GM23338 (cell line): ENCODE data around the gene SYNJ2BP. TPM values are rescaled to one million over a fixed set of nuclear protein-coding genes. Genes with fewer than 3 reads are reported as not detected.

Experiments
- ATAC-seq: fragments of 200-7000 bp; cut with Tn5 transposase; 3 replicates; pipeline ENCODE4 v1.9.1; 2020
- DNase-seq: peaks from one replicate; pipeline ENCODE4 v3.0.0-alpha.2; 2015; ENCODE audit warnings: low spot score
- H2AFZ ChIP-seq: fragments of 200-600 bp; sonication (generic); 2 replicates; pipeline ENCODE4 v1.8.0; 2016; ENCODE audit warnings: antibody characterized with exemption, mild to moderate bottlenecking, moderate library complexity
- H3F3A ChIP-seq: fragments of 200-600 bp; sonication (generic); replicated peaks from 2 replicates; pipeline ENCODE4 v1.8.0; 2017; ENCODE audit warnings: antibody characterized with exemption, mixed run types, low read depth
- H3K27ac ChIP-seq: fragments of 200-600 bp; sonication (generic); 2 replicates; pipeline ENCODE4 v1.6.1; 2016; ENCODE audit warnings: low read depth
- H3K27me3 ChIP-seq: fragments of 200-600 bp; sonication (generic); 2 replicates; pipeline ENCODE4 v1.8.0; 2016; ENCODE audit warnings: mild to moderate bottlenecking, mixed run types, moderate library complexity; ENCODE audit not compliant: insufficient read depth
- H3K36me3 ChIP-seq: fragments of 200-600 bp; sonication (generic); 2 replicates; pipeline ENCODE4 v1.8.0; 2016; ENCODE audit warnings: mild to moderate bottlenecking; ENCODE audit not compliant: insufficient read depth
- H3K4me1 ChIP-seq: fragments of 200-600 bp; sonication (generic); 2 replicates; pipeline ENCODE4 v1.8.0; 2016; ENCODE audit warnings: mild to moderate bottlenecking, moderate library complexity; ENCODE audit not compliant: insufficient read depth
- H3K4me2 ChIP-seq: fragments of 200-600 bp; sonication (generic); 2 replicates; pipeline ENCODE4 v1.7.1; 2017; ENCODE audit warnings: mixed run types
- H3K4me3 ChIP-seq: fragments of 200-600 bp; sonication (generic); 2 replicates; pipeline ENCODE4 v1.6.1; 2016; ENCODE audit warnings: mixed run types
- H3K79me2 ChIP-seq: fragments of 200-600 bp; sonication (generic); replicated peaks from 2 replicates; pipeline ENCODE4 v1.8.0; 2017; ENCODE audit warnings: mild to moderate bottlenecking; ENCODE audit not compliant: insufficient read depth
- H3K9me2 ChIP-seq: fragments of 200-600 bp; sonication (generic); 2 replicates; pipeline ENCODE4 v1.8.0; 2017; ENCODE audit not compliant: insufficient read depth
- H4K20me1 ChIP-seq: fragments of 200-600 bp; sonication (generic); replicated peaks from 2 replicates; pipeline ENCODE4 v1.8.0; 2017; ENCODE audit warnings: mild to moderate bottlenecking; ENCODE audit not compliant: insufficient read depth
- H3K27ac Mint-ChIP-seq: 2 replicates; pipeline ENCODE4 v1.8.0; 2020; ENCODE audit warnings: inconsistent platforms, mild to moderate bottlenecking, moderate library complexity, mixed read lengths
- H3K27me3 Mint-ChIP-seq: 3 replicates; pipeline ENCODE4 v1.8.0; 2022; ENCODE audit warnings: low read depth, mild to moderate bottlenecking, moderate library complexity, mixed read lengths, inconsistent platforms; ENCODE audit not compliant: insufficient read depth, poor library complexity
- H3K36me3 Mint-ChIP-seq: 3 replicates; pipeline ENCODE4 v1.8.0; 2021; ENCODE audit warnings: low read depth, mild to moderate bottlenecking, inconsistent platforms, moderate library complexity, mixed read lengths
- H3K4me1 Mint-ChIP-seq: 3 replicates; pipeline ENCODE4 v1.8.0; 2020; ENCODE audit warnings: mild to moderate bottlenecking, inconsistent platforms, mixed read lengths
- H3K4me3 Mint-ChIP-seq: 3 replicates; pipeline ENCODE4 v1.8.0; 2021; ENCODE audit warnings: moderate library complexity, mild to moderate bottlenecking, inconsistent platforms, mixed read lengths
- H3K9me3 Mint-ChIP-seq: 3 replicates; pipeline ENCODE4 v1.8.0; 2020; ENCODE audit warnings: moderate library complexity, mild to moderate bottlenecking, inconsistent platforms, mixed read lengths
- CREB1 ChIP-seq: fragments of 250-450 bp; sonication (Bioruptor Pico); IDR thresholded peaks from 2 replicates; pipeline ENCODE4 v1.5.0; 2020; ENCODE audit warnings: low read depth, mild to moderate bottlenecking, moderate library complexity
- CTCF ChIP-seq, 2 experiments: fragments of 200-600 bp in 1 of 2; sonication (generic) in 1 of 2; conservative IDR thresholded peaks; 2 replicates each; pipeline versions ENCODE4 v1.5.1 to v1.6.1; 2016 to 2017; ENCODE audit warnings: antibody characterized with exemption in 2 of 2, low read depth in 2 of 2, mild to moderate bottlenecking in 2 of 2, moderate library complexity in 1 of 2
- EZH2 ChIP-seq: fragments of 200-600 bp; sonication (generic); IDR thresholded peaks from one replicate; pipeline ENCODE4 v1.8.0; 2017; ENCODE audit warnings: antibody characterized with exemption, mild to moderate bottlenecking, low read depth; ENCODE audit not compliant: unreplicated experiment
- EZH2phosphoT487 ChIP-seq: fragments of 200-600 bp; sonication (generic); IDR thresholded peaks from one replicate; pipeline ENCODE4 v1.8.1; 2018; ENCODE audit warnings: antibody characterized with exemption; ENCODE audit not compliant: unreplicated experiment
- JUNB ChIP-seq: IDR thresholded peaks from one replicate; pipeline ENCODE4 v1.6.1; 2016; ENCODE audit warnings: antibody characterized with exemption; ENCODE audit not compliant: unreplicated experiment
- NANOG ChIP-seq: IDR thresholded peaks from 2 replicates; pipeline ENCODE4 v1.6.1; 2016; ENCODE audit warnings: antibody characterized with exemption, borderline replicate concordance
- POLR2AphosphoS5 ChIP-seq: IDR thresholded peaks from 2 replicates; pipeline ENCODE4 v1.6.1; 2016; ENCODE audit warnings: antibody characterized with exemption, low read depth
- STAT1 ChIP-seq: IDR thresholded peaks from one replicate; pipeline ENCODE4 v1.6.1; 2016; ENCODE audit warnings: antibody characterized with exemption; ENCODE audit not compliant: unreplicated experiment
- ZNF331 ChIP-seq: fragments of 250-450 bp; sonication (Bioruptor Pico); IDR thresholded peaks from 2 replicates; pipeline ENCODE4 v1.5.0; 2020; ENCODE audit warnings: low read depth, mild to moderate bottlenecking, moderate library complexity
- polyA plus RNA-seq: library from polyadenylated mRNA; unstranded; fragments of >200 nt; fragmentation: Nextera tagmentation; extraction: Ambion mirVana; gene quantifications from 2 replicates; pipeline ENCODE4 v1.2.1, GENCODE V29; 2016
- total RNA-seq: library from RNA; depleted of rRNA; stranded (reverse); fragments of >200 nt; shearing (Covaris generic); gene quantifications from 2 replicates; pipeline ENCODE4 v1.2.3, GENCODE V29; 2014
- TF ChIP-seq, protein P1 (sequence below): fragments of 250-450 bp; sonication (Bioruptor Pico); IDR thresholded peaks from 2 replicates; pipeline ENCODE4 v1.5.0; 2020; ENCODE audit warnings: mild to moderate bottlenecking, moderate library complexity
- TF ChIP-seq, protein P2 (sequence below): IDR thresholded peaks from 2 replicates; pipeline ENCODE4 v1.6.1; 2016; ENCODE audit warnings: antibody characterized with exemption
- TF ChIP-seq, protein P3 (sequence below): IDR thresholded peaks from one replicate; pipeline ENCODE4 v1.6.1; 2018; ENCODE audit warnings: antibody characterized with exemption; ENCODE audit not compliant: unreplicated experiment

The SYNJ2BP gene
- total and polyA plus RNA-seq, 2 experiments from 2014 or later, result 24.2 to 48.2 TPM

GRCh38 chr14:70392676-70393075, 24.2 kb downstream of the SYNJ2BP start:
- Histone ChIP-seq H3K27ac (no peak overlapping the region), H4K20me1 (no peaks in the 10 kb centered on the region), H3K4me1 (peaks cover 18% of the 10 kb centered on the region), H3K9me2 (no peaks in the 10 kb centered on the region), H3K4me3 (no peak overlapping the region), H3F3A (no peaks in the 10 kb centered on the region), H3K79me2 (peaks cover 42% of the 10 kb centered on the region), H3K27me3 (no peaks in the 10 kb centered on the region), H3K4me2 (no peak overlapping the region), H3K36me3 (no peaks in the 10 kb centered on the region), H2AFZ (no peak overlapping the region)
- ATAC-seq (no peak), DNase-seq (no peak)
- H3K9me3 Mint-ChIP-seq, result peaks cover 6% of the 10 kb centered on the region; the same call in 2 of the 3 replicates
- peaks cover 26% of the 10 kb centered on the region for H3K36me3 Mint-ChIP-seq
- TF ChIP-seq JUNB (no peak), STAT1 (no peak), POLR2AphosphoS5 (no peak), NANOG (no peak), ZNF331 (CRISPR knock-in tag) (no peak), CTCF (conservative IDR thresholded peaks at IDR 0.05; ENCODE audit: low read depth in 2 of 2) (no peak), EZH2phosphoT487 (no peak), CREB1 (CRISPR knock-in tag) (no peak), EZH2 (no peak)
- TF ChIP-seq, protein P1, sequence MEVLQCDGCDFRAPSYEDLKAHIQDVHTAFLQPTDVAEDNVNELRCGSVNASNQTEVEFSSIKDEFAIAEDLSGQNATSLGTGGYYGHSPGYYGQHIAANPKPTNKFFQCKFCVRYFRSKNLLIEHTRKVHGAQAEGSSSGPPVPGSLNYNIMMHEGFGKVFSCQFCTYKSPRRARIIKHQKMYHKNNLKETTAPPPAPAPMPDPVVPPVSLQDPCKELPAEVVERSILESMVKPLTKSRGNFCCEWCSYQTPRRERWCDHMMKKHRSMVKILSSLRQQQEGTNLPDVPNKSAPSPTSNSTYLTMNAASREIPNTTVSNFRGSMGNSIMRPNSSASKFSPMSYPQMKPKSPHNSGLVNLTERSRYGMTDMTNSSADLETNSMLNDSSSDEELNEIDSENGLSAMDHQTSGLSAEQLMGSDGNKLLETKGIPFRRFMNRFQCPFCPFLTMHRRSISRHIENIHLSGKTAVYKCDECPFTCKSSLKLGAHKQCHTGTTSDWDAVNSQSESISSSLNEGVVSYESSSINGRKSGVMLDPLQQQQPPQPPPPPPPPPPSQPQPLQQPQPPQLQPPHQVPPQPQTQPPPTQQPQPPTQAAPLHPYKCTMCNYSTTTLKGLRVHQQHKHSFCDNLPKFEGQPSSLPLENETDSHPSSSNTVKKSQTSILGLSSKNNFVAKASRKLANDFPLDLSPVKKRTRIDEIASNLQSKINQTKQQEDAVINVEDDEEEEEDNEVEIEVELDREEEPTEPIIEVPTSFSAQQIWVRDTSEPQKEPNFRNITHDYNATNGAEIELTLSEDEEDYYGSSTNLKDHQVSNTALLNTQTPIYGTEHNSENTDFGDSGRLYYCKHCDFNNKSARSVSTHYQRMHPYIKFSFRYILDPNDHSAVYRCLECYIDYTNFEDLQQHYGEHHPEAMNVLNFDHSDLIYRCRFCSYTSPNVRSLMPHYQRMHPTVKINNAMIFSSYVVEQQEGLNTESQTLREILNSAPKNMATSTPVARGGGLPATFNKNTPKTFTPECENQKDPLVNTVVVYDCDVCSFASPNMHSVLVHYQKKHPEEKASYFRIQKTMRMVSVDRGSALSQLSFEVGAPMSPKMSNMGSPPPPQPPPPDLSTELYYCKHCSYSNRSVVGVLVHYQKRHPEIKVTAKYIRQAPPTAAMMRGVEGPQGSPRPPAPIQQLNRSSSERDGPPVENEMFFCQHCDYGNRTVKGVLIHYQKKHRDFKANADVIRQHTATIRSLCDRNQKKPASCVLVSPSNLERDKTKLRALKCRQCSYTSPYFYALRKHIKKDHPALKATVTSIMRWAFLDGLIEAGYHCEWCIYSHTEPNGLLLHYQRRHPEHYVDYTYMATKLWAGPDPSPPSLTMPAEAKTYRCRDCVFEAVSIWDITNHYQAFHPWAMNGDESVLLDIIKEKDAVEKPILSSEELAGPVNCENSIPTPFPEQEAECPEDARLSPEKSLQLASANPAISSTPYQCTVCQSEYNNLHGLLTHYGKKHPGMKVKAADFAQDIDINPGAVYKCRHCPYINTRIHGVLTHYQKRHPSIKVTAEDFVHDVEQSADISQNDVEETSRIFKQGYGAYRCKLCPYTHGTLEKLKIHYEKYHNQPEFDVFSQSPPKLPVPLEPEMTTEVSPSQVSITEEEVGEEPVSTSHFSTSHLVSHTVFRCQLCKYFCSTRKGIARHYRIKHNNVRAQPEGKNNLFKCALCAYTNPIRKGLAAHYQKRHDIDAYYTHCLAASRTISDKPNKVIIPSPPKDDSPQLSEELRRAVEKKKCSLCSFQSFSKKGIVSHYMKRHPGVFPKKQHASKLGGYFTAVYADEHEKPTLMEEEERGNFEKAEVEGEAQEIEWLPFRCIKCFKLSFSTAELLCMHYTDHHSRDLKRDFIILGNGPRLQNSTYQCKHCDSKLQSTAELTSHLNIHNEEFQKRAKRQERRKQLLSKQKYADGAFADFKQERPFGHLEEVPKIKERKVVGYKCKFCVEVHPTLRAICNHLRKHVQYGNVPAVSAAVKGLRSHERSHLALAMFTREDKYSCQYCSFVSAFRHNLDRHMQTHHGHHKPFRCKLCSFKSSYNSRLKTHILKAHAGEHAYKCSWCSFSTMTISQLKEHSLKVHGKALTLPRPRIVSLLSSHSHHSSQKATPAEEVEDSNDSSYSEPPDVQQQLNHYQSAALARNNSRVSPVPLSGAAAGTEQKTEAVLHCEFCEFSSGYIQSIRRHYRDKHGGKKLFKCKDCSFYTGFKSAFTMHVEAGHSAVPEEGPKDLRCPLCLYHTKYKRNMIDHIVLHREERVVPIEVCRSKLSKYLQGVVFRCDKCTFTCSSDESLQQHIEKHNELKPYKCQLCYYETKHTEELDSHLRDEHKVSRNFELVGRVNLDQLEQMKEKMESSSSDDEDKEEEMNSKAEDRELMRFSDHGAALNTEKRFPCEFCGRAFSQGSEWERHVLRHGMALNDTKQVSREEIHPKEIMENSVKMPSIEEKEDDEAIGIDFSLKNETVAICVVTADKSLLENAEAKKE (CRISPR knock-in tag), result no peak
- TF ChIP-seq, protein P2, sequence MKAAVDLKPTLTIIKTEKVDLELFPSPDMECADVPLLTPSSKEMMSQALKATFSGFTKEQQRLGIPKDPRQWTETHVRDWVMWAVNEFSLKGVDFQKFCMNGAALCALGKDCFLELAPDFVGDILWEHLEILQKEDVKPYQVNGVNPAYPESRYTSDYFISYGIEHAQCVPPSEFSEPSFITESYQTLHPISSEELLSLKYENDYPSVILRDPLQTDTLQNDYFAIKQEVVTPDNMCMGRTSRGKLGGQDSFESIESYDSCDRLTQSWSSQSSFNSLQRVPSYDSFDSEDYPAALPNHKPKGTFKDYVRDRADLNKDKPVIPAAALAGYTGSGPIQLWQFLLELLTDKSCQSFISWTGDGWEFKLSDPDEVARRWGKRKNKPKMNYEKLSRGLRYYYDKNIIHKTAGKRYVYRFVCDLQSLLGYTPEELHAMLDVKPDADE, result no peak
- TF ChIP-seq, protein P3, sequence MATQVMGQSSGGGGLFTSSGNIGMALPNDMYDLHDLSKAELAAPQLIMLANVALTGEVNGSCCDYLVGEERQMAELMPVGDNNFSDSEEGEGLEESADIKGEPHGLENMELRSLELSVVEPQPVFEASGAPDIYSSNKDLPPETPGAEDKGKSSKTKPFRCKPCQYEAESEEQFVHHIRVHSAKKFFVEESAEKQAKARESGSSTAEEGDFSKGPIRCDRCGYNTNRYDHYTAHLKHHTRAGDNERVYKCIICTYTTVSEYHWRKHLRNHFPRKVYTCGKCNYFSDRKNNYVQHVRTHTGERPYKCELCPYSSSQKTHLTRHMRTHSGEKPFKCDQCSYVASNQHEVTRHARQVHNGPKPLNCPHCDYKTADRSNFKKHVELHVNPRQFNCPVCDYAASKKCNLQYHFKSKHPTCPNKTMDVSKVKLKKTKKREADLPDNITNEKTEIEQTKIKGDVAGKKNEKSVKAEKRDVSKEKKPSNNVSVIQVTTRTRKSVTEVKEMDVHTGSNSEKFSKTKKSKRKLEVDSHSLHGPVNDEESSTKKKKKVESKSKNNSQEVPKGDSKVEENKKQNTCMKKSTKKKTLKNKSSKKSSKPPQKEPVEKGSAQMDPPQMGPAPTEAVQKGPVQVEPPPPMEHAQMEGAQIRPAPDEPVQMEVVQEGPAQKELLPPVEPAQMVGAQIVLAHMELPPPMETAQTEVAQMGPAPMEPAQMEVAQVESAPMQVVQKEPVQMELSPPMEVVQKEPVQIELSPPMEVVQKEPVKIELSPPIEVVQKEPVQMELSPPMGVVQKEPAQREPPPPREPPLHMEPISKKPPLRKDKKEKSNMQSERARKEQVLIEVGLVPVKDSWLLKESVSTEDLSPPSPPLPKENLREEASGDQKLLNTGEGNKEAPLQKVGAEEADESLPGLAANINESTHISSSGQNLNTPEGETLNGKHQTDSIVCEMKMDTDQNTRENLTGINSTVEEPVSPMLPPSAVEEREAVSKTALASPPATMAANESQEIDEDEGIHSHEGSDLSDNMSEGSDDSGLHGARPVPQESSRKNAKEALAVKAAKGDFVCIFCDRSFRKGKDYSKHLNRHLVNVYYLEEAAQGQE, result no peak
- peaks cover 13% of the 10 kb centered on the region for H3K4me1 Mint-ChIP-seq
- no peak overlapping the region for H3K27ac Mint-ChIP-seq
- no peak overlapping the region for H3K4me3 Mint-ChIP-seq
- H3K27me3 Mint-ChIP-seq, result no peaks in the 10 kb centered on the region
